Occipital lobe (tissue), 2 donors: ENCODE measurements around the gene INS. TPM values are rescaled to one million over a fixed set of nuclear protein-coding genes. Genes with fewer than 3 reads are reported as not detected.

Experiments used
- DNase-seq: peaks from one replicate; lab custom pipeline; 2025; lab: John Stamatoyannopoulos, UW
- total RNA-seq: library from RNA; depleted of rRNA; stranded (reverse); fragments of >200 nt; gene quantifications from one replicate; pipeline ENCODE4 v1.2.3, GENCODE V29; 2014

Gene INS
- not detected for total RNA-seq

DNA sequence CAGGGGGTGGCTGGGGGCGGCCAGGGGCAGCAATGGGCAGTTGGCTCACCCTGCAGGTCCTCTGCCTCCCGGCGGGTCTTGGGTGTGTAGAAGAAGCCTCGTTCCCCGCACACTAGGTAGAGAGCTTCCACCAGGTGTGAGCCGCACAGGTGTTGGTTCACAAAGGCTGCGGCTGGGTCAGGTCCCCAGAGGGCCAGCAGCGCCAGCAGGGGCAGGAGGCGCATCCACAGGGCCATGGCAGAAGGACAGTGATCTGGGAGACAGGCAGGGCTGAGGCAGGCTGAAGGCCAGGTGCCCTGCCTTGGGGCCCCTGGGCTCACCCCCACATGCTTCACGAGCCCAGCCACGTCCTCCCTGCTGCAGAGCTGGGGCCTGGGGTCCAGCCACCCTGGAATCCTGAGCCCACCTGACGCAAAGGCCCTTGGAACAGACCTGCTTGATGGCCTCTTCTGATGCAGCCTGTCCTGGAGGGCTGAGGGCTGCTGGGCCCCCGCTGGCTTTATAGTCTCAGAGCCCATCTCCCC, at the start of gene INS:
INS (minus strand) TSS at position 474 of the 524 bp plus-strand sequence; CDS start at position 236, 238 bp downstream.
- DNase-seq: no peak

DNA sequence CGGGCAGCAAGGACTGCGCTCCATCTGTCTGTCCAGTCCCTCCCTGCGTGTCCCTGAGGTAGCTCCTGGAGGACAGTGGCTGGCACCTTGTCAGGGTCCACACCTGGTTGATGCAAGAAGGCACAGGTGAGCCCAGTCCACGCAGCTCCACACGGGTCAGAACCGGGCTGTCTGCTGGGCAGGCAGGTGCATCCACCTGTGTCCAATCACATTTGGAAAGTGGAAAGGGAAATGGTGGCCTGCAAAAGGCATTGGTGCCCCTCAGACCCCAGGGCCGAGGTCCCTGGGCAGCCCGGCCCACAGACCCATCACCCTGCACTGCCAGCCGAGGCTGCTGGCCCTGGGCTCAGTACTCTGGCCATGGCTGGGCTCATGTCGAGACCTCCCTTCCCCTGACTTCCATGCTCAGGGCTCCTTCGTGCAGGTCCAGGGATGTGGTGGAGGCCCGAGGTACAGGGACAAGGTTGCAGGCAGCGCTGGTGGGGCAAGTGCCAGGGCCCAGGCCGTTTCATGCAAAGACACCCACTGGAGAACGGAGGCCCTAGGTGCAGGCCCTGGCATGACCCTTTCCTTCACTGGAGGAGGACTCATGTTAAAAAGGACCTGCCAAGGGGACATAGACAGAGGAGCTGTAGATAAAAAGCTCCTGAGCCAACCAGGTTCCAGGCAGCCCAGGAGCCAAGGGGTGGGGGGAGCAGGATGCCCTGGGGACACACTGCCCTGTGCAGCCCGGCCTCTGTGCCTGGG, 49.5 kb upstream of the INS start:
- no peak for DNase-seq

DNA sequence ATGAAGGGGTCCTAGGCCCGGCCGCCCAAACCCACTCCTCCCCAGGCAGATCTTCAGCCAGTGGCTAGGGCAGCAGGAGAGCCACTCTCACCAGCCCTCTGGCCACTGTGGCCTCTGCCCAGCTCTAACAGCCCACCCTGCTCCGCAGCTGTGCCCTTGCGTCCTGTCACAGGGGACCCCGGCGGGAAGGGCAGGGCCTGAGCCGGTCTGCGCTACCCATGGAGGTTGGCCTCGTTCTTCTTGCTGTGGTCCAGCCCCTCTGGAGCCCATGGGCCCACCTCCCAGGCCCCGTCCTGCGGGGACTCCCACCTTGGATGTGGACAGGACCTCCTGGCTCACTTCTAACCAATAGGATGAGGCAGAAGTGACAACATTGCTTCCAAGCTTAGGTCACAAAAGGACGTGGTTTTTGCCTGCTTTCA, 48.9 kb upstream of the INS start:
- no peak for DNase-seq

DNA sequence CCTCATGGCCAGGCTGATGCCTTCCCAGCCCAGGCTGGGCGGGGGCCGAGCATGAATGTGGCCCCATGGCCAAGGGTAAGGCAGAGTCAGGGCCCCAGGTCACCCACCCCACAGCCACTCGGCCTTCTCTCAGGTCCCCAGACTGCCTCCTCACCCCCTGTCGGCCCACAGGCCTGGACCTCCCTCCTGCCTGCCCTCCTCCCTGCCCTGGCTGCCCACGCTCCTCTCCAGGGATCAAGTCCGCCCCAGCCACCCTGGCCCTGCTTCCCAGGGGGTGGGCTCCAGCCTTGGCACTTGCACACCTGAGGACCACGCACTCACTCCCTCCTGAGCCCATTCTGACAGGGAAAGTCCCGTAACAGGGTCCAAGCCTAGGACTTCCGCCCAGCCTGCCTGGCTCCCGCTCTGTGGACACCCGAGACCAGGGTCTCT, 48.4 kb upstream of the INS start:
- no peak for DNase-seq

DNA sequence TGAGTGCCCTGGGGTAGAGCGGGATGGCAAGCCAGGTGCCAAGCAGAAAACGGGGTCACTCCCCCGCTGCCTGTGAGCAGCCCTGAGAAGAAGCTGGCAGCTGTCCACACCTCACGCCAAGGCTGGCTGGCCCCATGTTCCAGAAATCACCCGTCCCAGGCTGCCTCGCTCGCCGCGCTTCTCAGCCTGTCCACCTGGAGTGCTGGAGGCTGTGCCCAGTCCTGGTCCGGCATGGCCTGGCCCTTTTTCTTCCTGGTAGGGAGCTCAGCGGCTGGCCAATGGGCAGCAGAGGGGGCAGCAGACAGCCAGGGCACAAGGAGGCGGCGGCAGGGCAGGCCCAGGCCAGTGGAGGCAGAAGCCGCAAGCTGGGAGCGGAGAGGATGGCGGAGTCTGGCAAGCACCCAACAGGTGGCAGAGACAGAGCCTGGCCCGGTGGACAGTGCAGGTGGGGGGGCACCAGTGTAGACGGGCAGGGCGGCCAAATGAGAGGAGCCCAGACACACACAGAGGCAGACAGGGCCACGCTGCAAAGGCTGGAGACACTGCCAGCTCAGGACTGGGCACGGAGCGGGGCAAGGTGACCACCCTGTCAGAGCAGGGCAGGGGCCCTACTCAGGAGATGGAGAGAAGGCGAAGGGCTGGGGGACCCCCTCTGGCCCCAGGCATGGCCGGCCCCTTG, 47.8 kb upstream of the INS start:
- no peak for DNase-seq

DNA sequence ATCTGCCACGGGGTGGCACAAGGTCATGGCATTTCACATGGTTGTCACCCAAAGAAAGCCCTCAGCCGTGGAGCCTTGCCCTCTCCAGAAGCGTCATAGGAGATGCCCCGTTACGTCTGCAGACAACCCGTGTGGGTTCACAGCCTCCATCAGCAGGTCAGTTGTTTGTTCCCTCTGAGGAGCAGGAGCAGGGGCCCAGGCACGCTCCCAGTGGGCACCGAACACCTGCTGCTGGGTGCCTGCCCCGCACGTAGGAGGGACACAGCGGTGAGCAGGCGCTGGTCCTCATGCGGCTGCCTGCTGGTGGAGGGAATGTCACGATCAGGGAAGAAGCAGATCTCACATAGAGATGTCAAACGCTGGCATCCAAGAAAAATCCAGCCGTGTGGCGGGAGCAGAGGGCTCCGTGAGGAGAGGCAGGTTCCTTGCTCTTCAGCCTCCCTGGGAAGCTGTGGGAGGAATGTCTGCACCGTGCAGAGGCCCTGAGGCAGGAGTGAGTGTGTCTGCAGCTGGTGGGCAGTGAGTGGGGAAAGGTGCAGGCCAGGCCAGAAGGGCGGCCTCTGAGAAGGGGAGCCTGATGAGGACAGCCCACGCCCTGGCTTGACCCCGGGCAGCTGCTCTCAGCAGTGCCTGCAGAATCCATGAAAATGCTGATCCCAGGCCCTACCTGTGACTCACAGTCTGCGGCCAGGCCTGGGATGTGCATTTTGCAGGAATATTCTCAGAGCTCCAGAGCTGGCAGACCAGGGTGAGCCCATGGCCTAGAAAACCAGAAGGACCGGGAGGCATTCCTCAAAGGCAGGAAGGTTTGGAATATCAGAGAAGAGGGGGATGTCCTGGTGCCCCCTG, 47.0 kb upstream of the INS start:
- no peak for DNase-seq

DNA sequence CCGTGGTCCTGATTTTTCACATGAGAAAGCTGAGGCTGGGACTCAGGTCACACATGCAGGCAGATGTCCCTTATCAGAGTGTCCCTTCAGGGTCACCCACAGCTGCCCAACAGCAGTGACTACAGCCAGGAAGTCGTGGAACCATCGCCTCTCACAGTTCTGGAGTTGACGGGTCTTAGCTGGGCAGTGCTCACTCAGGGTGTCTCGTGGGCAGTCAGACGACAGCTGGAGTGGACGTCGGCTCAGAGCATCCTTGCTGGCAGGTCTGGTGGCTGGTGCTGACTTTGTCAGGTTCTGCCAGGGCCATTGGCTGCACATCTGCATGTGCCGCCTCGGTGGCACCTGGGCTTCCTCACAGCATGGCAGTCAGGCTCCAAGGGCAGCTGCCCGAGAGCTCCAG, 46.2 kb upstream of the INS start:
- DNase-seq: no peak

DNA sequence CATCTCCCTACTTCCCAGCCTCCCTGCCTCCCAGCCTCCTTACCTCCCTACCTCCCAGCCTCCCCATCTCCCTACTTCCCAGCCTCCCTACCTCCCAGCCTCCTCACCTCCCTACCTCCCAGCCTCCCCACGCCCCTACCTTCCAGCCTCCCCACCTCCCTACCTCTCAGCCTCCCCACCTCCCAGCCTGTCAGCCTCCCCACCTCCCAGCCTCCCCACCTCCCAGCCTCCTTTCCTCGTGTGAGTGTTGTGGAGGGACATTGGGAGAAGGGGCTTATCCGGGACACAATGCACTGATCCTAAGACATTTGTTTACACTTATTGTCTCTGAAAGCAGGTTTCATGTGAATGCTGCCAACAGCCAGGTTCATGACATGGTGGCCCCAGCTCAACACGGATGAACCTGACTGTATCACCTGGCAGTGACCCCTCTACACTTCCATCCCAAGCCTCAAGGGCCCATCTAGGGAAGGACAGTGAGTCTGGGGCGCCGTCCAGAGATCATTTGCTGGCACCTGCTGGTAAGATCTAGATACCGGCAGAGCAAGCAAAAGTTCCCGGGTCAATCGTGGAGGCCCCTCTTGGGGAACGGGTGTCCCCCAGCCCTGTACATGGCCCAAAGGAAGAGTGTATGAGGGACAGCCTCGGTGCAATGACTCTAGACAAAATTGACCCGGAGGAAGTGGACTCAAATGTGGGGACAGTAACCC, 45.1 kb upstream of the INS start:
- DNase-seq: no peak

DNA sequence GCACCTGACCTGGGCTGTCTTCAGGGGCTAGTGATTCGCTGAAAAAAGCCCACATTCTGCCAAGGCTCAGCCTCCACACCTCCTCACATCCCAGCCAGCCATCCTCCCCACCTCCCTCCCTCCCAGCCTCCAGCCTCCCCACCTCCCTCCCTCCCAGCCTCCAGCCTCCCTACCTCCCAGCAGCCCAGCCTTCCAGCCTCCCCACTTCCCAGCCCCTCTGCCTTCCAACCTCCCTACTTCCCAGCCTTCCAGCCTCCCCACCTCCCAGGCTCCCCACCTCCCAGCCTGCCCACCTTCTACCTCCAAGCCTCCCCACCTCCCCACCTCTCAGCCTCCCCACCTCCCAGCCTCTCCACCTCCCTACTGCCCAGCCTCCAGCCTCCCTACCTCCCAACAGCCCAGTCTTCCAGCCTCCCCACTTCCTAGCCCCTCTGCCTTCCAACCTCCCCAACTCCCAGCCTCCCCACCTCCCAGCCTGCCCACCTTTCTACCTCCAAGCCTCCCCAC, 44.3 kb upstream of the INS start:
- DNase-seq: no peak

DNA sequence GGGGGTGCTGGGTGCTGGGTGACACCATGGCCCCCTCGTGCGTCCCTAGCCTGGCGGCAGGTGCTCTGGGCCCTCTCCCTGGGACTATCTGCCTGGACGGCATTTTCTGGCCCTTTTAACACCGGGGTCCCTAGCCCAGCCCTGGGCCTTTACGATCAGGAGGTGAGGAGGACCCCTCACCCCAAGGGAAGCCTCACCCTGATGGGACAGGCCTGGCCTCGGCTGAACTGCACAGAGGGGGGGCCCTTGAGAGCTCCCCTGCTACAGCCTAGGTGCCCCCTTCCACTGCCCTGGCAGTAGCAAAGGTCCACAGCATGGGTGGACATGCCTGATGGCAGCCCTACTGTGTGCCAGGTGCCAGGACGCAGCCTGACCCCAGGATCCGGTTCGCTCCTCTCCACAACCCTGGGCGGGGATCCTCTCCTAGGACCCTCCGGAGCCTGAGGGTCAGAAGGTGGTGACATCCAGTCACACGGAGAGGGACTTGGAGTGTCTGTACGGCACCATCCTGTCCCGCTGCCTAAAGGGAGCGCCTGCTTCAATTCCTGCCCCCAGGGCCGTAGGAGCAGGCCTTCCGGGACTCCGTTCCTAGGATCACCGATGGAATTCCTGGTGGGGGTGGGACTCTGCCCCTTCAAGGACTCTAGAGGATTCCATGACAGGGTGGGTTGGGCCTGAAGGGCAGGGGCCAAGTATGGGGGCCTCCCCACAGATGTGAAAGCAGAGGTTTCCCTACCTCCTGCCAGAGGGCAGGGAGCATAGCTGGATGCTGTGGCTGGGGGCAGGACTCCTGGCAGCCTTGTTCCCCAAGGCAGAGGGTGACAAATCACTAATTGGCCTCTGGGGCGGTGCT, 43.6 kb upstream of the INS start:
- no peak for DNase-seq

DNA sequence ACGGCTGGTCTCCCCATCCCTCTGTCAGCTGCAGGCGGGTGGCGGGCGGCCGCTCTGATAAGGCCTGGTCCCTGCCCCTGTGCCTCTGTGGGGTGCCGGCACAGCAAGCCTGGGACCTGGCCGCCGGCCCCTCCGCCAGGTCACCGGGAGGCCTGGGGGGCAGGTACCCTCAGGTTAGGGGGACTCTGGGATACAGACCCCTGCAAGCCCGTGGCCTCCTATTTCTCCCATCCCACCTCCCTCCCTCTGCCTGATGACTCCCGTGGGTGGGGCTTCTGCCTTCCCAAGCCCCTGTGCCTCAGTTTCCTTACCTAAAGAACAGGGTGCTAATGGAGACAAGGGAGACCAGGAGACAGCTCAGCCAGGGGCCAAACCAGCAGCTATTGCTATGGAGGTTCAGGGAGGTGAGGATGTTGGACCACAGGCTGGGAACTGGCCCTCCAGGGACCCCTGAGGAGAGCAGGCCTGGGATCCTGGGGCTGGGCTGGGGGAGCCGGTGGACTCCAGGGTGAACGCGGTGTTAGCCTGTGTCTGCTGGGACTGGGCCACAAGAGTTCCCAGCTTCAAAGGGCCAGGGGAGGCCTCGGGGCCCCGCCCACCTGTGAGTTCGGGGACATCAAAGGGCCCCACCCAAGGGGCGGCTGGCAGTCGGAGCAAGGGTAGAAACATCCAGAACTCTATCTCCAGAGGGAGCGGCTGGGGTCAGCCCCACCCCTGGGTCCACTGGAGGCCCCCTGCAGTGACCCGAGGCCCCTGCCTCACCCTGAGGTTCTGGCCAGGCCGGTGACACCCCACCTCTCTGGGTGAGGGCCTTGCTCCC, 42.6 kb upstream of the INS start:
- no peak for DNase-seq

DNA sequence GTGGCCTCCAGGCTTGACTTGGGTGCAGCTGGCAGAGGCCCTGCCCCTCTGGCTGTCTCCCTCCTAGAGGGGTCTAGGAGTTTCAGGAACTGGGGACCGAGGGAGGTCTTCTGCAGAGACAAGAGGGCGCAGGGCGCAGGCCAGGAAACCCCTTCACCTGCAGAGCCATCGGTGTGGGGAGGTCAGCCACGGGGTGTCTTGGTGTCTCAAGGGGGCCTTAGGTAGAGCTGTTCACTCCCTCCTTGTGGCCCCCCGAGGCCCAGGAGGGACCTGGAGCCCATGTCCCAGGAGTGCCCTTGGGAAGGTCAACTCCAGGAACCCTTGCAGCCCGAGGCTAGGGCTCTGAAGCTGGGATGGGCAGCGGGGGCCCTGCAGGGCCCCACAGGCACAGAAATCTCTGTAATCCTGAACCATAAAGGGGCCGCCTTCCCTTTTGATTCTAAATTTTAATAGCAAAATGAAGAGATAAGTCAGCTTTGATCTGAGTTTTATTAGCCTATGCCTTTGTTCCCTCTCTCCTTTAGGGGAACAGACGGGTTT, 42.0 kb upstream of the INS start:
- no peak for DNase-seq

DNA sequence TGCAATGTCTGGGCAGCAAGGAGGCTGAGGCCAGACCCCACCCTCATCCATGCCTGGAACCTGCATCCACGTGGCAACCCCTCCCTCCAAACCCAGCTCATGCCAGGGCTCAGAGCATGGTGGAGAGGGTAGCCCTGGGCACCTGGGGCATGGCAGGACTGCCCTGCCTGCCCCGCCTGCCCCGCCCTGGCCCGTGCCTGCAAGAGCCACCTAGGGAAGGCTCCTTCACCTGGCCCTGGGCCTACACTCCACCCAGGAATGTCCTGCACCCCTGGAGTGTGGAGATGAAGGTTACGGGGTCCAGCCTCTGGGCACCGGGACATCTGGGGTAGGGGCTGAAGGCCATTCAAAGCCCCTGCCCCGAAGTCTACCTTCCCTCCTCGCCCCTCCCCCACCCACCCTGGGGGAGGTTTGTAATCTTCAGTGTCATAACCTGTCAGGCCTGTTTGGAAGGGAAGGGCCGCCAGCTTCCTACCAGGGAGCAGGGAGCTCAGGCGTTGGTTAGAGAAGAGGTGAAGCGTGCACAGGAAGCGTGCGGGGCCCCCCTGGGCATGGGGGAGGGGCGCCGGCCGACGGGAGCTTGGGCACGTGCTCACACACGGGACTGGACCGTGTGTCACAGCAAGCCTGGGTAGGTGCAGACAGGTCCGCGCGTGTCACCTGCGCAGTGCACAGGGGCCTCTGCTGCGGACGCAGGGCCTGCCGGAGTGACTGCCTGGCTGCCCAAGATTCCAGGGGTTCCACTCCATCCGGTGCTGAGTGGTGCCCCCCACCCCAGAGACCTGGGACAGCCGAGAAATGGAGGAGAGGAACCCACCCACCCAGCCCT, 41.3 kb upstream of the INS start:
- no peak for DNase-seq

DNA sequence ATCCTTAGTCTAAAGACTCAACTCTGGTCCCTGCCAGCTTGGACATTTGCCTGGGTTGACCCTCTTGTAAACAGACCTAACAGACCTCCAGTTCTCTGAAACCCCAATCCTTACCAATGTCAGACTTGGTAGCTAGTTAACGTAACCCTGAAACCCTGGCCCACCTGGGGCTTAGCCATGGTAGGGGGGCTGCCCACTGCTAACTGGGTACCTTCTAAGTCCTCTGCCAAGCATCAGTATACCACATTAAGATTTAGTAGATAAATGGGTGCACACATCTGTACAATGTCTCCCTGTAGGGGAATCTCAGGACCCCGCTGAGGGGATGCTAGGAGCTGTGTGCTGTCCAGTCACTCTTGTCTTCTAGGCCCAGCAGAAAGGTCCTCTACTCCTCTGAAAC, 40.5 kb upstream of the INS start:
- no peak for DNase-seq

DNA sequence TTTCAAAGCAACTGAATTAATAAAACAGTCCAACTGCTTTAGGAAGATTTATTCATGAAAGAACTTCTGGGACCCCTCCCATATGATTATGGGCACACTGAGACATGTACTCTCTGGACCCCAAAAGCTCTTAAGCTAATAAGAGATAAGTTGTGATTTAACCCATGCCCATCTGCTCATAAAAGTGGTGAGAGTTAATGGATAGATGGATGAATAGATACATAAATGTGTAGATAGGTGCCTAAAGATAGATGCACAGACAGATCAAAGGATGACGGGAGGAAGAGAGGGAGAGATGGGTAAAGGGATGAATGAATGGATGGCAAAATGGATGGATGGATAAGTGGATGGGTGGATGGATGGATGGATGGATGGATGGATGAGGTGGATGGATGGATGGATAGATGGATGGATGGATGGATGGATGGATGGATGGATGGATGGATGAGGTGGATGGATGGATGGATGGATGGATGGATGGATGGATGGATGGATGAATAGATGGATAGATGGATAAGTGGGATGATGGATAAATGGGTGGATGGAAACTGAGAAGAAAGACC, 40.0 kb upstream of the INS start:
- no peak for DNase-seq

DNA sequence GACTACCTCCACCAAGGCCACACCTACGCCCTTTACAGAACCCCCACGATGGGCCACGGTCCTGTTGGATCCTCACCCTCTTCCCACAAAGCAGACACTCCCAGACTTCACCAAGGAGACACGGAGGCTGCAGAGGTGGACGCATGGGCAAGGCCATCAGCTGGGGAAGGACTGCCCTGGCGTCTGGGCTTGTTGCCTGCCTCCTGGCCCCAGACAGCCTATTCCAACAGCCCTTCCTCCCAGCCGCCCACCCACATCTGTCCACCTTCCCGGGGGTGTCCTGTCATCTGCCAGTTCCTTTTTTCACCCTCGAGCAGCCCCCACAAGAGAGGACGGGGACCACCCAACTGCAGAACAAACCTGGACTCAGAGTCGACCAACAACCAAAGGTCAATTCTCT, 39.5 kb upstream of the INS start:
- DNase-seq: no peak

DNA sequence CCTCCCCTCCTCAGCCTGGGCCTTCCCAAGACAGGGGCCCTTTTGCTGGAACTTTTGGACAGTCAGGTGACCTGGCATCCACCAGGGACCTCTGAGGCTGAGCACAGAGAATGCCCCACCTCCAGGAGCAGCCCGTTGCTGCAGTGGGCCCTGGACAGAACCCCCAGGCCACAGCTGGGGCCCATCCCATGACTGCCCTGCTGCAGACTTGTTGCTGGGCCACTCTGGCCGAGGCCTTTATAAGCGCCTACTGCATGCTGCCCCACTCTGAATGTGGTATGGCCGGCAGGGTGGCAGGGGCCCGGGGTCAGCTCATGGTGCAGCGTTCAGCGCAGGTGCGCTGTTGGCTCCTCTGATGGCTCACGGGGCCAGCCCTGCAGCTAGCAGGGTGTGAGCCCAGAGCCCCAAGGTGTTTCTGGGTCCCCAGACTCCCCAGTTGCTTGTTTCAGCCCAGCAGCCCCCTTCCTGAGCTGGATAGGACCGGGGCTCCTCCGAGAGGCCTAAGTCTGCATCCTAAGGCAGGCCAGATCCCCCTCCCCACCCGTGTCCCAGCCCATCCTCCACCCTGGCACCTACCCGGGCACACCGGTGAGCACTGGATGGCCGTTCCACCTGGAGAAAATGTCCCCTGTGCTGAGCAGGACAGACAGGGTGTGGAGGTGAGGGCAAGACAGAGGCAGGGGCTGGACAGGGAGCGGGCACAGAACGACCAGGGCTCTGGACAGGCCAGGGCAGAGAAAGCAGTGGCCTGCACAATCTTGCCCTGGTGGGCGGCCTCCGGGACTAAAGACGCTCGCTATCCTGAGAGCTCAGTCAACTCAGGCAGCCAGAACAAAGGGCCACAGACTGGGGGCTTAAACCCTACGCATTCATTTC, 38.7 kb upstream of the INS start:
- DNase-seq: no peak
